ENCODE data around the gene MIEF1. TPM values are rescaled to one million over a fixed set of nuclear protein-coding genes. Genes with fewer than 3 reads are reported as not detected.

MIEF1 gene
- total RNA-seq, 1 donor from 2014 or later, result 23.0 TPM

DNA sequence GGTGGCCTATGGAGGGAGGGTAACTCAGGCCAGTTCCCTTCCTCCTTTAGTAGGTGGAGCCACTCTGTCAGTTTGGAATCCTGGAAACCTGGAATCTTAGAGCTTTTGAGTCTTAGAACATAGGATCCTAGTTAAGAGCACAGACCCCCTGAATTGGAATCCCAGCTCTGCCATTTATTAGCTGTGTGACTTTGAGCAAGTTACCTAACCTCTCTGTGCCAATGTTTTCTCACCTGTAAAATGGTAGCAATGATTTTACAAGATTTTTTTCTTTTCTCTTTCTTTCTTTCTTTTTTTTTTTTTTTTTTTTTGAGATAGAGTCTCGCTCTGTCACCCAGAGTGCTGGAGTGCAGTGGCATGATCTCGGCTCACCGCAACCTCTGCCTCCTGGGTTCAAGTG is 51.3 kb downstream of the MIEF1 start:
- H3K36me3 Mint-ChIP-seq (ENCODE audit: low read depth), result no peaks in the 10 kb centered on the region
- no peak for TF ChIP-seq CTCF (IDR thresholded peaks at IDR 0.05)
- no peaks in the 10 kb centered on the region for H3K9me3 Mint-ChIP-seq (ENCODE audit: low read depth)
- no peak for DNase-seq (ENCODE audit: low spot score)
- H3K4me1 Mint-ChIP-seq (ENCODE audit: low read depth), result peaks cover 5% of the 10 kb centered on the region
- H3K4me3 Mint-ChIP-seq (ENCODE audit: unreplicated experiment), result no peak overlapping the region
- no peak overlapping the region for H3K27ac Mint-ChIP-seq (ENCODE audit: unreplicated experiment)
- H3K27me3 Mint-ChIP-seq (ENCODE audit: low read depth), result peaks cover 55% of the 10 kb centered on the region

DNA sequence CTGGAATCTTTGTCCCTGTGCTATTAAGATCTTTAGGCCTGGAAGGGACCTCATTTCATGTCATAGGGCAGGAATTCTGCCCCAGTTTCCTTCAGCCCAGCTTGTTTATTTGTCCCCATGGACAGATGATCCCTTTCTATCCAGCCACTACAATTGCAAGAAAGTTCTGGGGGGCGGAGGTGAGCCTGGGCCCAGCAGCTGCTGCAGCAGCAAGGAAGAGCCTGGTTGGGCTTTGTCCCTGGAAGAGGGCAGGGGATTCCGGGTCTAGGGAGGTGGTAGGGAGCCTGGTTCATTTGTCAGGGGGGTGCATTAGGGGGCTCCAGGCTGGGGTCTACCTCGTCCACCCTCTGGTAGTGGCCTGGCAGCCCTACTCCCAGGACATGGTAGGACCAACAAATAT is 52.1 kb downstream of the MIEF1 start:
- peaks cover 55% of the 10 kb centered on the region for H3K27me3 Mint-ChIP-seq (ENCODE audit: low read depth)
- DNase-seq (ENCODE audit: low spot score), result no peak
- no peak overlapping the region for H3K4me3 Mint-ChIP-seq (ENCODE audit: unreplicated experiment)
- peaks cover 8% of the 10 kb centered on the region for H3K4me1 Mint-ChIP-seq (ENCODE audit: low read depth)
- no peak overlapping the region for H3K27ac Mint-ChIP-seq (ENCODE audit: unreplicated experiment)
- no peak for TF ChIP-seq CTCF (IDR thresholded peaks at IDR 0.05)
- H3K36me3 Mint-ChIP-seq (ENCODE audit: low read depth), result no peaks in the 10 kb centered on the region
- no peaks in the 10 kb centered on the region for H3K9me3 Mint-ChIP-seq (ENCODE audit: low read depth)

GRCh38 chr22:39556970-39557841 is 55.1 kb downstream of the MIEF1 start:
- peak overlapping the region; percentile 36 for H3K4me3 Mint-ChIP-seq (ENCODE audit: unreplicated experiment)

GRCh38 chr22:39558254-39558727 is 56.2 kb downstream of the MIEF1 start:
- Mint-ChIP-seq H3K27me3 (ENCODE audit: low read depth) (peaks cover 34% of the 10 kb centered on the region), H3K27ac (ENCODE audit: unreplicated experiment) (no peak overlapping the region), H3K36me3 (ENCODE audit: low read depth) (no peaks in the 10 kb centered on the region), H3K9me3 (ENCODE audit: low read depth) (no peaks in the 10 kb centered on the region), H3K4me3 (ENCODE audit: unreplicated experiment) (peak overlapping the region; percentile 60), H3K4me1 (ENCODE audit: low read depth) (peaks cover 8% of the 10 kb centered on the region)
- TF ChIP-seq CTCF (IDR thresholded peaks at IDR 0.05), result no peak
- no peak for DNase-seq (ENCODE audit: low spot score)

More at GRCh38 chr22:39556970-39557841, 55.1 kb downstream of the MIEF1 start:
- peak; percentile 56 for TF ChIP-seq CTCF (IDR thresholded peaks at IDR 0.05)
- no peaks in the 10 kb centered on the region for H3K9me3 Mint-ChIP-seq (ENCODE audit: low read depth)
- peaks cover 40% of the 10 kb centered on the region for H3K27me3 Mint-ChIP-seq (ENCODE audit: low read depth)
- peaks cover 8% of the 10 kb centered on the region for H3K4me1 Mint-ChIP-seq (ENCODE audit: low read depth)
- H3K36me3 Mint-ChIP-seq (ENCODE audit: low read depth), result no peaks in the 10 kb centered on the region
- no peak for DNase-seq (ENCODE audit: low spot score)
- no peak overlapping the region for H3K27ac Mint-ChIP-seq (ENCODE audit: unreplicated experiment)

GRCh38 chr22:39558950-39559349 is 56.9 kb downstream of the MIEF1 start:
- peaks cover 34% of the 10 kb centered on the region for H3K27me3 Mint-ChIP-seq (ENCODE audit: low read depth)
- peak overlapping the region; percentile 49 for H3K4me3 Mint-ChIP-seq (ENCODE audit: unreplicated experiment)
- H3K27ac Mint-ChIP-seq (ENCODE audit: unreplicated experiment), result no peak overlapping the region
- no peaks in the 10 kb centered on the region for H3K9me3 Mint-ChIP-seq (ENCODE audit: low read depth)
- H3K4me1 Mint-ChIP-seq (ENCODE audit: low read depth), result peaks cover 8% of the 10 kb centered on the region
- no peak for DNase-seq (ENCODE audit: low spot score)
- H3K36me3 Mint-ChIP-seq (ENCODE audit: low read depth), result no peaks in the 10 kb centered on the region
- no peak for TF ChIP-seq CTCF (IDR thresholded peaks at IDR 0.05)
